ENCODE measurements around the gene SVBP. TPM values are rescaled to one million over a fixed set of nuclear protein-coding genes. Genes with fewer than 3 reads are reported as not detected.

The SVBP gene
- polyA plus RNA-seq, 2 of the 4 experiments (the other 2 are of a cell fraction) = 9.1 to 24.8 TPM

DNA sequence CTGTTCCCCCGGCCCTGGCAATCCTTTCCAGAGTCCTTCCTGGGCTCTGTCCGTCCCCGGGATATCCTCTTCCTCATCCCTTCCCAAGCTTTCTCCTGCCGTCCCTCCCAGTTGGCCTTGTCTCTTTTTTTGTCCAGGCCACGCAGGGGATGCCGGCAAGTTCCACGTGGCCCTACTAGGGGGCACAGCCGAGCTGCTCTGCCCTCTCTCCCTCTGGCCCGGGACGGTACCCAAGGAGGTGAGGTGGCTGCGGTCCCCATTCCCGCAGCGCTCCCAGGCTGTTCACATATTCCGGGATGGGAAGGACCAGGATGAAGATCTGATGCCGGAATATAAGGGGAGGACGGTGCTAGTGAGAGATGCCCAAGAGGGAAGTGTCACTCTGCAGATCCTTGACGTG lies 13.4 kb upstream of the SVBP start:
- POLR2A ChIA-PET = interaction anchor here (1.1 kb wide), 1 partner anchor 16 kb away, joined by 3 read pairs; the partner anchor contains the start of gene ZNF691
- DNase-seq (ENCODE audit: low read depth in 1 of 2, low spot score in 1 of 2) (no peak), ATAC-seq (no peak), FAIRE-seq (no peak)
- CTCF ChIA-PET = interaction anchor here (0.6 to 2.1 kb wide), 5 partner anchors 11 to 243 kb away, joined by 3 to 5 read pairs (median 3); partner anchors contain the start of gene ZNF691
- Histone ChIP-seq H3K9me3 (no peaks in the 10 kb centered on the region), H3K27ac (no peak overlapping the region), H3K4me3 (no peak overlapping the region), H3K4me2 (no peak overlapping the region), H3K4me1 (no peaks in the 10 kb centered on the region)
- 93% methylated on average over 16 of the region's 17 CpGs for WGBS (ENCODE audit: missing lambda C conversion rate)
- TF ChIP-seq BHLHE40 (IDR thresholded peaks at IDR 0.05; ENCODE audit: low read depth, low read length) (no peak), FOSL2 (IDR thresholded peaks at IDR 0.05) (no peak), FOSL2 (CRISPR knock-in tag; IDR thresholded peaks at IDR 0.05) (no peak), CHD2 (IDR thresholded peaks at IDR 0.05; ENCODE audit: low read length, partially characterized antibody) (no peak), KDM1A (IDR thresholded peaks at IDR 0.05; ENCODE audit: low read depth) (no peak), ZSCAN20 (CRISPR knock-in tag; IDR thresholded peaks at IDR 0.05) (no peak), PHF8 (IDR thresholded peaks at IDR 0.05; ENCODE audit: borderline replicate concordance, low read depth) (no peak), JUNB (IDR thresholded peaks at IDR 0.05) (no peak), SMC3 (IDR thresholded peaks at IDR 0.05) (no peak), EP300 (IDR thresholded peaks at IDR 0.05) (no peak), HEYL (CRISPR knock-in tag; IDR thresholded peaks at IDR 0.05) (no peak)
- TF ChIP-seq, protein P1, sequence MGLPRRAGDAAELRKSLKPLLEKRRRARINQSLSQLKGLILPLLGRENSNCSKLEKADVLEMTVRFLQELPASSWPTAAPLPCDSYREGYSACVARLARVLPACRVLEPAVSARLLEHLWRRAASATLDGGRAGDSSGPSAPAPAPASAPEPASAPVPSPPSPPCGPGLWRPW (IDR thresholded peaks at IDR 0.05) = no peak
- TF ChIP-seq, protein P2, sequence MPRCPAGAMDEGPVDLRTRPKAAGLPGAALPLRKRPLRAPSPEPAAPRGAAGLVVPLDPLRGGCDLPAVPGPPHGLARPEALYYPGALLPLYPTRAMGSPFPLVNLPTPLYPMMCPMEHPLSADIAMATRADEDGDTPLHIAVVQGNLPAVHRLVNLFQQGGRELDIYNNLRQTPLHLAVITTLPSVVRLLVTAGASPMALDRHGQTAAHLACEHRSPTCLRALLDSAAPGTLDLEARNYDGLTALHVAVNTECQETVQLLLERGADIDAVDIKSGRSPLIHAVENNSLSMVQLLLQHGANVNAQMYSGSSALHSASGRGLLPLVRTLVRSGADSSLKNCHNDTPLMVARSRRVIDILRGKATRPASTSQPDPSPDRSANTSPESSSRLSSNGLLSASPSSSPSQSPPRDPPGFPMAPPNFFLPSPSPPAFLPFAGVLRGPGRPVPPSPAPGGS (IDR thresholded peaks at IDR 0.05) = no peak

DNA sequence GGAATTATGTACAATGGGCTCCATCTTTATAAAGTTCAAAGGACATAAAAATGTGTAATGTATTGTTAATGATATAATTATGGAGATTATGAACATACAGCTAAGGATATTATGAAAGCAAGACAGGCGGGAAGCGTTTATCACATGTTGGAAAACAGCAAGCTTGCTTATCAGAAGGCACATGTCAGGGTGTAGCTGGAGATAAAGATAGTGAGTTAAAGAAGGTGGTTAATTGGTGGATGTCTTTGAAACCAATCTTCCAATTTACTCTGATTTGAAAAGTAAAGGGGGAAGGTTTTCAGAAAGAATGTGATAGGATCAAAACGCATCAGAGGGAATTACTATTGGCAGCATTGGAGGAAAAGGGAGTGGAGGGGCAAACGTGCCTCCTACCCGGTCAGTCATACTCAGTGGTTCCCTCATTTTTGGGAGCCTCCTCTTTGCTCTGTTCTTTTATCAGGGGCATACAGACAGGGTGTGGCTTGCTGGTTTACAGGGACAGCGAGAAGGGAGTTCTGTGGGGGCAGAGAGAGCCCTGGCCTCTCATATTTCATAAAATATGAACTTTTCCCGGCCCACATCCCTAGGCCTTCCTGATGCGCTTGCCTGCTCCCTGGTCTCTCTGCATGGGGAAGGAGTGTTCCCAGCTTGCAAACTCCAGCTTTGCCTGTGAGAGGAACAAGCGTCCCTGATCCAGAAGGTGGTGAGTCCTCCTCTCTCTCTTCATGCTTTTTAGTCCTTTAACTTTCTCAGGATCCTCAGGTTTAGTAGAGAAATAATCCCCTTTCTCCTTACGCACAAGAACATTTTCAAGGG lies 8.0 kb upstream of the SVBP start:
- Histone ChIP-seq H3K4me1 (peaks cover 33% of the 10 kb centered on the region), H3K9me3 (no peaks in the 10 kb centered on the region), H3K4me2 (no peak overlapping the region), H3K4me3 (no peak overlapping the region), H3K27ac (no peak overlapping the region)
- no peak for FAIRE-seq
- 90% methylated on average over 10 of the region's 10 CpGs for WGBS (ENCODE audit: missing lambda C conversion rate)
- ATAC-seq = no peak
- no peak for DNase-seq (ENCODE audit: low read depth in 1 of 2, low spot score in 1 of 2)
- CTCF ChIA-PET = interaction anchor here (0.9 to 1.8 kb wide), 2 partner anchors 21 to 47 kb away, joined by 4 read pairs; partner anchors contain the start of gene ZNF691
- POLR2A ChIA-PET = interaction anchor here (3.1 kb wide), 1 partner anchor 21 kb away, joined by 14 read pairs; the partner anchor contains the start of gene ZNF691
- TF ChIP-seq HDAC2 (IDR thresholded peaks at IDR 0.05) (no peak), JUNB (IDR thresholded peaks at IDR 0.05) (no peak), CBX2 (IDR thresholded peaks at IDR 0.05; ENCODE audit: borderline replicate concordance, low read depth) (no peak), JUN (IDR thresholded peaks at IDR 0.05) (no peak), HOXB13 (CRISPR knock-in tag; IDR thresholded peaks at IDR 0.05; ENCODE audit: low read depth) (no peak), PHF8 (IDR thresholded peaks at IDR 0.05; ENCODE audit: borderline replicate concordance, low read depth) (no peak), EHF (CRISPR knock-in tag; IDR thresholded peaks at IDR 0.05) (no peak), MAFK (IDR thresholded peaks at IDR 0.05; ENCODE audit: partially characterized antibody) (no peak), FOSL2 (IDR thresholded peaks at IDR 0.05) (no peak), FOSL2 (CRISPR knock-in tag; IDR thresholded peaks at IDR 0.05) (no peak), POLR2AphosphoS2 (conservative IDR thresholded peaks at IDR 0.05; ENCODE audit: low read length) (no peak), POLR2A (IDR thresholded peaks at IDR 0.05; ENCODE audit: low read length) (no peak), RNF2 (IDR thresholded peaks at IDR 0.05; ENCODE audit: borderline replicate concordance, low read depth) (no peak)
- TF ChIP-seq, protein P3, sequence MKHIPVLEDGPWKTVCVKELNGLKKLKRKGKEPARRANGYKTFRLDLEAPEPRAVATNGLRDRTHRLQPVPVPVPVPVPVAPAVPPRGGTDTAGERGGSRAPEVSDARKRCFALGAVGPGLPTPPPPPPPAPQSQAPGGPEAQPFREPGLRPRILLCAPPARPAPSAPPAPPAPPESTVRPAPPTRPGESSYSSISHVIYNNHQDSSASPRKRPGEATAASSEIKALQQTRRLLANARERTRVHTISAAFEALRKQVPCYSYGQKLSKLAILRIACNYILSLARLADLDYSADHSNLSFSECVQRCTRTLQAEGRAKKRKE (CRISPR knock-in tag; IDR thresholded peaks at IDR 0.05; ENCODE audit: low read depth) = no peak
- TF ChIP-seq, protein P4, sequence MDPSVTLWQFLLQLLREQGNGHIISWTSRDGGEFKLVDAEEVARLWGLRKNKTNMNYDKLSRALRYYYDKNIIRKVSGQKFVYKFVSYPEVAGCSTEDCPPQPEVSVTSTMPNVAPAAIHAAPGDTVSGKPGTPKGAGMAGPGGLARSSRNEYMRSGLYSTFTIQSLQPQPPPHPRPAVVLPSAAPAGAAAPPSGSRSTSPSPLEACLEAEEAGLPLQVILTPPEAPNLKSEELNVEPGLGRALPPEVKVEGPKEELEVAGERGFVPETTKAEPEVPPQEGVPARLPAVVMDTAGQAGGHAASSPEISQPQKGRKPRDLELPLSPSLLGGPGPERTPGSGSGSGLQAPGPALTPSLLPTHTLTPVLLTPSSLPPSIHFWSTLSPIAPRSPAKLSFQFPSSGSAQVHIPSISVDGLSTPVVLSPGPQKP (IDR thresholded peaks at IDR 0.05; ENCODE audit: low read depth, low read length) = no peak
- TF ChIP-seq, protein P5, sequence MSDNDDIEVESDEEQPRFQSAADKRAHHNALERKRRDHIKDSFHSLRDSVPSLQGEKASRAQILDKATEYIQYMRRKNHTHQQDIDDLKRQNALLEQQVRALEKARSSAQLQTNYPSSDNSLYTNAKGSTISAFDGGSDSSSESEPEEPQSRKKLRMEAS (IDR thresholded peaks at IDR 0.05) = no peak
- TF ChIP-seq, protein P6, sequence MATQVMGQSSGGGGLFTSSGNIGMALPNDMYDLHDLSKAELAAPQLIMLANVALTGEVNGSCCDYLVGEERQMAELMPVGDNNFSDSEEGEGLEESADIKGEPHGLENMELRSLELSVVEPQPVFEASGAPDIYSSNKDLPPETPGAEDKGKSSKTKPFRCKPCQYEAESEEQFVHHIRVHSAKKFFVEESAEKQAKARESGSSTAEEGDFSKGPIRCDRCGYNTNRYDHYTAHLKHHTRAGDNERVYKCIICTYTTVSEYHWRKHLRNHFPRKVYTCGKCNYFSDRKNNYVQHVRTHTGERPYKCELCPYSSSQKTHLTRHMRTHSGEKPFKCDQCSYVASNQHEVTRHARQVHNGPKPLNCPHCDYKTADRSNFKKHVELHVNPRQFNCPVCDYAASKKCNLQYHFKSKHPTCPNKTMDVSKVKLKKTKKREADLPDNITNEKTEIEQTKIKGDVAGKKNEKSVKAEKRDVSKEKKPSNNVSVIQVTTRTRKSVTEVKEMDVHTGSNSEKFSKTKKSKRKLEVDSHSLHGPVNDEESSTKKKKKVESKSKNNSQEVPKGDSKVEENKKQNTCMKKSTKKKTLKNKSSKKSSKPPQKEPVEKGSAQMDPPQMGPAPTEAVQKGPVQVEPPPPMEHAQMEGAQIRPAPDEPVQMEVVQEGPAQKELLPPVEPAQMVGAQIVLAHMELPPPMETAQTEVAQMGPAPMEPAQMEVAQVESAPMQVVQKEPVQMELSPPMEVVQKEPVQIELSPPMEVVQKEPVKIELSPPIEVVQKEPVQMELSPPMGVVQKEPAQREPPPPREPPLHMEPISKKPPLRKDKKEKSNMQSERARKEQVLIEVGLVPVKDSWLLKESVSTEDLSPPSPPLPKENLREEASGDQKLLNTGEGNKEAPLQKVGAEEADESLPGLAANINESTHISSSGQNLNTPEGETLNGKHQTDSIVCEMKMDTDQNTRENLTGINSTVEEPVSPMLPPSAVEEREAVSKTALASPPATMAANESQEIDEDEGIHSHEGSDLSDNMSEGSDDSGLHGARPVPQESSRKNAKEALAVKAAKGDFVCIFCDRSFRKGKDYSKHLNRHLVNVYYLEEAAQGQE (IDR thresholded peaks at IDR 0.05) = no peak
- TF ChIP-seq, protein P7, sequence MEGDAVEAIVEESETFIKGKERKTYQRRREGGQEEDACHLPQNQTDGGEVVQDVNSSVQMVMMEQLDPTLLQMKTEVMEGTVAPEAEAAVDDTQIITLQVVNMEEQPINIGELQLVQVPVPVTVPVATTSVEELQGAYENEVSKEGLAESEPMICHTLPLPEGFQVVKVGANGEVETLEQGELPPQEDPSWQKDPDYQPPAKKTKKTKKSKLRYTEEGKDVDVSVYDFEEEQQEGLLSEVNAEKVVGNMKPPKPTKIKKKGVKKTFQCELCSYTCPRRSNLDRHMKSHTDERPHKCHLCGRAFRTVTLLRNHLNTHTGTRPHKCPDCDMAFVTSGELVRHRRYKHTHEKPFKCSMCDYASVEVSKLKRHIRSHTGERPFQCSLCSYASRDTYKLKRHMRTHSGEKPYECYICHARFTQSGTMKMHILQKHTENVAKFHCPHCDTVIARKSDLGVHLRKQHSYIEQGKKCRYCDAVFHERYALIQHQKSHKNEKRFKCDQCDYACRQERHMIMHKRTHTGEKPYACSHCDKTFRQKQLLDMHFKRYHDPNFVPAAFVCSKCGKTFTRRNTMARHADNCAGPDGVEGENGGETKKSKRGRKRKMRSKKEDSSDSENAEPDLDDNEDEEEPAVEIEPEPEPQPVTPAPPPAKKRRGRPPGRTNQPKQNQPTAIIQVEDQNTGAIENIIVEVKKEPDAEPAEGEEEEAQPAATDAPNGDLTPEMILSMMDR (IDR thresholded peaks at IDR 0.05) = no peak

All from A549 (cell line).